ENCODE results near the gene IMMP1L. TPM values are rescaled to one million over a fixed set of nuclear protein-coding genes. Genes with fewer than 3 reads are reported as not detected.

The IMMP1L gene
- total RNA-seq, 4 donors from 2014 or later: 6.5 to 30.5 (median 12.5) TPM

- Histone ChIP-seq H3K4me3 (no peak overlapping the region), H3K27me3 (no peaks in the 10 kb centered on the region), H3K27ac (no peak overlapping the region), H3K4me1 (no peaks in the 10 kb centered on the region), H3K36me3 (no peaks in the 10 kb centered on the region), H3K9me3 (no peaks in the 10 kb centered on the region)
- intact Hi-C loops (cut with DNase I): no loop called here
- no peak for DNase-seq
- TF ChIP-seq CTCF (IDR thresholded peaks at IDR 0.05): no peak
- no peak for TF ChIP-seq POLR2A (IDR thresholded peaks at IDR 0.05)
These were observed 68.1 kb downstream of the IMMP1L start for GRCh38 chr11:31441296-31441695.

DNA sequence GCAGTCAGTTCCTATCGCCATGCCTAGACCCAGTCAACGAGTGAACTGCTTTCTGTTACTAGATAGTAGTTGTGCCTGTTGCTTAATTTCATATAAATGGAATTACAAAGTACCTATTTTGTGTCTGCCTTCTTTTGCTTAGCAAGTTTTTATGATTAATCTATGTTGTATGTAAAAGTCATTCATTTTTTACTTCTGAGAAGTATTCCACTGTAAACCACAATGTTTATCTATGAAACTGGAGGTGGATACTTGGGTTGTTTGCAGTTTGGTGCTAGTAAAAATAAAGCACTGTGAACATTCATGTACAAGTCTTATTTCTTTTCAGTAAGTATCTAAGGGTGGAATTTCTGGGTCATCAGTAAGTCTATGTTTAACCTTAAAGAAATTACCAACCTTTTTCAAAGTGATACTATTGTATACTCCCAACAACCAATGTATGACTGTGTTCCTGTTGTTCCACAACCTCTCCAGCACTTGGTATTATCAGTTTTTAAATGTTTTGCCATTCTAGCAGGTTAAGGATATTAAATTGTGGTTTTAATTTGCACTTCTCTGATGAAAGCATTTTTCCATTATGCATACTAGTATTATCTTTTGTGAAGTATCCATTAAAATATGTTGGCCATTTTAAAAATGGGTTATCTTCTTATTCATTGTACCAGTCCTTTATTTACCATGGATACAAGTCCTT, 71.5 kb downstream of the IMMP1L start:
- H3K4me3 ChIP-seq: no peak overlapping the region
- no peaks in the 10 kb centered on the region for H3K4me1 ChIP-seq
- intact Hi-C loops (cut with DNase I): no loop called here
- no peak for DNase-seq
- H3K27ac ChIP-seq: no peak overlapping the region
- 78 to 84% methylated on average over 2 of the region's 2 CpGs for WGBS, 2 donors
- H3K36me3 ChIP-seq: no peaks in the 10 kb centered on the region
- no peaks in the 10 kb centered on the region for H3K27me3 ChIP-seq
- no peaks in the 10 kb centered on the region for H3K9me3 ChIP-seq
- TF ChIP-seq POLR2A (IDR thresholded peaks at IDR 0.05): no peak

DNA sequence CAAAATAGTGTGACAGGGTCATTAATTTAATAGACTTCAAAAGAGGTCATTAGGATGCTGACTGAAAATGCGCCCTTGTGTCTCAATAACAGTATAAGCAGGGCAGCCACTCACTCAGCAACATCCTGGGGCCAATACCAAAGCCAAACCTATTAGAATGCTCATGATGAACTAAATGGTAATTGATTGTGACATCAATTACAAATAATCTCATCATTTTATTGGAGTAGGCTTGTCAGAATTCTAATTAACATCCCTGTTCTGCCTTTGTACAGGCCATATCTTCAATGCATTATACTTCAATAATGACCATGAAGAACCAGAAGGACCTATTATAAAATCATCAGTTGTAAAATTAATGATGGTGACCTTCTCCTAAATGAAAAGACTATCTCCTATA, 75.6 kb downstream of the IMMP1L start:
- WGBS, 2 donors: 89 to 100% methylated on average over 1 of the region's 1 CpG
- intact Hi-C loops (cut with DNase I): no loop called here
- H3K27ac ChIP-seq: no peak overlapping the region
- peaks cover 0 to 24% (median 0%) of the 10 kb centered on the region in 3 donors for H3K36me3 ChIP-seq
- H3K4me3 ChIP-seq: no peak overlapping the region
- no peak for TF ChIP-seq CTCF (IDR thresholded peaks at IDR 0.05)
- no peak for TF ChIP-seq POLR2A (IDR thresholded peaks at IDR 0.05)
- H3K9me3 ChIP-seq: no peaks in the 10 kb centered on the region
- H3K4me1 ChIP-seq: no peaks in the 10 kb centered on the region
- H3K27me3 ChIP-seq: no peaks in the 10 kb centered on the region
- no peak for DNase-seq

- Histone ChIP-seq H3K27me3 (no peaks in the 10 kb centered on the region), H3K4me1 (no peaks in the 10 kb centered on the region), H3K27ac (no peak overlapping the region), H3K4me3 (no peak overlapping the region), H3K9me3 (no peaks in the 10 kb centered on the region), H3K36me3 (peaks cover 0 to 4% (median 0%) of the 10 kb centered on the region in 3 donors)
- intact Hi-C loops (cut with DNase I): no loop called here
- no peak for TF ChIP-seq POLR2A (IDR thresholded peaks at IDR 0.05)
- TF ChIP-seq CTCF (IDR thresholded peaks at IDR 0.05): no peak
- DNase-seq: no peak
These were observed 84.8 kb downstream of the IMMP1L start for GRCh38 chr11:31424652-31425051.

DNA sequence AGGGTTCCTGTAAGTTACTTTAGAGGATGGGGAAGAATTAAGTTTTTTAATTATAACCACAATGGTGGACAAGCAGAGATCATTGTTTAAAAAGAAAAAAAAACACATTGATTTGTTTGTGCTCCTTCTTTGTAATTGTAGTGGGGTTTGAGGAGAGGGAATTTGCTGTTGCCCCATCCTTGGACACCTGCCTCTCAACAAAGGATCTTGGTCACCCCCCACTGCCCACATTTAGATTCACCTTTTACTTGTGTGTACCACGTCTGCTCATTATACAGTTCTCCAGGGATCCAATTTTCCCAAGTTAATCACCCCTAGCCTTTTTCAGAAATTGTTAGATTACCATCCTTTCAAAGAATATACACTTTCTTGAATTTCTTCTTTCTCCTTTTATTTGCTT, 86.7 kb downstream of the IMMP1L start:
- Histone ChIP-seq H3K9me3 (no peaks in the 10 kb centered on the region), H3K4me1 (no peaks in the 10 kb centered on the region), H3K27me3 (no peaks in the 10 kb centered on the region), H3K36me3 (no peaks in the 10 kb centered on the region), H3K27ac (no peak overlapping the region), H3K4me3 (no peak overlapping the region)
- no peak for TF ChIP-seq CTCF (IDR thresholded peaks at IDR 0.05)
- intact Hi-C loops (cut with DNase I): no loop called here
- no peak for DNase-seq
- 93 to 94% methylated on average over 1 of the region's 1 CpG for WGBS, 2 donors

- H3K36me3 ChIP-seq: no peaks in the 10 kb centered on the region
- 69 to 72% methylated on average over 2 of the region's 2 CpGs for WGBS, 2 donors
- no peak overlapping the region for H3K4me3 ChIP-seq
- H3K27ac ChIP-seq: no peak overlapping the region
- H3K9me3 ChIP-seq: no peaks in the 10 kb centered on the region
- no peaks in the 10 kb centered on the region for H3K4me1 ChIP-seq
- H3K27me3 ChIP-seq: no peaks in the 10 kb centered on the region
- no peak for DNase-seq
- TF ChIP-seq CTCF (IDR thresholded peaks at IDR 0.05) (no peak), POLR2A (IDR thresholded peaks at IDR 0.05) (no peak)
- intact Hi-C loops (cut with DNase I): no loop called here
These were observed 87.6 kb downstream of the IMMP1L start for GRCh38 chr11:31421820-31422219.
